ENCODE measurements around the gene CSKMT. TPM values are rescaled to one million over a fixed set of nuclear protein-coding genes. Genes with fewer than 3 reads are reported as not detected.
"Not testable (repeated sequence)": the region's sequence is repeated elsewhere in the genome, so short reads cannot be mapped to it uniquely, and the experiment has no call there.

The CSKMT gene
- total RNA-seq, 1 donor from 2014 or later = 21.3 TPM

DNA sequence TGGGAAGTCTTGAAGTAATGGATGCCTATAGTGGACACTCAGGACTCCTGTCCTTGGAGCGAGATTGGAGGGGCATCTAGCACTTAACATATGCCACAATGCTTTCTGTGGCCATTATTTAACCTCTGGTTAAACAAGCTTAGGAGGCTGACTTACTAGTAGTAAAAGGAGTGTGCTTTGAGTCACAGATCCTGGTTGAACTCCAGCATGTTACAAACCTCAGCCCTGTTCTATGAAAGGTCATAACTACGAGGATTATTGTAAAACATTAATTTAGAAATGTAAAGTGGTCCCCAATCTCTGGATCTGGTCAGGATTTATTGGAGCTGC is 8.0 kb downstream of the CSKMT start:
- Histone ChIP-seq H3K4me3 (ENCODE audit: low read depth, low read length) (no peak overlapping the region), H3K36me3 (ENCODE audit: control insufficient read depth, insufficient read depth, low read length) (peaks cover 5% of the 10 kb centered on the region), H3K27me3 (ENCODE audit: control insufficient read depth, insufficient read depth, low read length) (no peaks in the 10 kb centered on the region)
- DNase-seq (ENCODE audit: low read depth) (no peak), FAIRE-seq (no peak)
- TF ChIP-seq, protein P1, sequence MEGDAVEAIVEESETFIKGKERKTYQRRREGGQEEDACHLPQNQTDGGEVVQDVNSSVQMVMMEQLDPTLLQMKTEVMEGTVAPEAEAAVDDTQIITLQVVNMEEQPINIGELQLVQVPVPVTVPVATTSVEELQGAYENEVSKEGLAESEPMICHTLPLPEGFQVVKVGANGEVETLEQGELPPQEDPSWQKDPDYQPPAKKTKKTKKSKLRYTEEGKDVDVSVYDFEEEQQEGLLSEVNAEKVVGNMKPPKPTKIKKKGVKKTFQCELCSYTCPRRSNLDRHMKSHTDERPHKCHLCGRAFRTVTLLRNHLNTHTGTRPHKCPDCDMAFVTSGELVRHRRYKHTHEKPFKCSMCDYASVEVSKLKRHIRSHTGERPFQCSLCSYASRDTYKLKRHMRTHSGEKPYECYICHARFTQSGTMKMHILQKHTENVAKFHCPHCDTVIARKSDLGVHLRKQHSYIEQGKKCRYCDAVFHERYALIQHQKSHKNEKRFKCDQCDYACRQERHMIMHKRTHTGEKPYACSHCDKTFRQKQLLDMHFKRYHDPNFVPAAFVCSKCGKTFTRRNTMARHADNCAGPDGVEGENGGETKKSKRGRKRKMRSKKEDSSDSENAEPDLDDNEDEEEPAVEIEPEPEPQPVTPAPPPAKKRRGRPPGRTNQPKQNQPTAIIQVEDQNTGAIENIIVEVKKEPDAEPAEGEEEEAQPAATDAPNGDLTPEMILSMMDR (IDR thresholded peaks at IDR 0.05; ENCODE audit: insufficient read depth, low read length, severe bottlenecking) = no peak

DNA sequence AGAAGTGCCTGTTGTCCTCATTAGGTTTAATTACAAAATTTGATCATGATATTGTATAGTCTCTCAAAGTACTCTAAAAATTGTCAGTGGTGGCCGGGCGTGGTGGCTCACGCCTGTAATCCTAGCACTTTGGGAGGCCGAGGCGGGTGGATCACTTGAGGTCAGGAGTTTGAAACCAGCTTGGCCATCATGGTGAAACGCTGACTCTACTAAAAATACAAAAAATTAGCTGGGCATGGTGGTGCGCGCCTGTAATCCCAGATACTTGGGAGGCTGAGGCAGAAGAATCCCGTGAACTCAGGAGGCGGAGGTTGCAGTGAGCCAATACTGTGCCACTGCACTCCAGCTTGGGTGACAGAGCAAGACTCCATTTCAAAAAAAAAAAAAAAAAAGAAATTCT is 10.3 kb downstream of the CSKMT start:
- DNase-seq (ENCODE audit: low read depth); H3K4me3 ChIP-seq (ENCODE audit: low read depth, low read length); H3K27me3 ChIP-seq (ENCODE audit: control insufficient read depth, insufficient read depth, low read length); H3K36me3 ChIP-seq (ENCODE audit: control insufficient read depth, insufficient read depth, low read length); FAIRE-seq: not testable (repeated sequence)

DNA sequence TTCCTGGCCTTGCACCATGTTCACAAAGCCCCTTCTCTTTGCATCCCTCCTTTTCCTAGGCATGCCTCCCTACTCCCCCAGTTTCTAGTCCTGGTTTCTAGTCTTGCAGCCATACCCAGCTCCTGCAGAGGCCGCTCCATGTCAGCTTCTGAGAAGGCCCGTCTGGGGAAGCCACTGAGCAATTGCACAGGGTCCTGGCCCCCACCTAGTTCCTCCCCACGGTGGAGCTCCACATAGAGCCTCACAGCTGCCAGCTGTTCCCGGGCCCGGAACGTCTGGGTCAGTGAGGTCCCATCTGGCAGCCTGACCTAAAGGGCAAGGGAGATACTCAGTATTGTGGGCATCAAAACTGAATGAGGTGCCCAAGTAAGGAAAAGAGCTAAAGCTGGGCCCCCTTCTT is 11.6 kb downstream of the CSKMT start:
- FAIRE-seq (no peak), DNase-seq (ENCODE audit: low read depth) (no peak)
- H3K27me3 ChIP-seq (ENCODE audit: control insufficient read depth, insufficient read depth, low read length) = no peaks in the 10 kb centered on the region
- H3K4me3 ChIP-seq (ENCODE audit: low read depth, low read length) = no peak overlapping the region
- TF ChIP-seq, protein P1 (IDR thresholded peaks at IDR 0.05; ENCODE audit: insufficient read depth, low read length, severe bottlenecking) = no peak
- H3K36me3 ChIP-seq (ENCODE audit: control insufficient read depth, insufficient read depth, low read length) = peaks cover 5% of the 10 kb centered on the region

DNA sequence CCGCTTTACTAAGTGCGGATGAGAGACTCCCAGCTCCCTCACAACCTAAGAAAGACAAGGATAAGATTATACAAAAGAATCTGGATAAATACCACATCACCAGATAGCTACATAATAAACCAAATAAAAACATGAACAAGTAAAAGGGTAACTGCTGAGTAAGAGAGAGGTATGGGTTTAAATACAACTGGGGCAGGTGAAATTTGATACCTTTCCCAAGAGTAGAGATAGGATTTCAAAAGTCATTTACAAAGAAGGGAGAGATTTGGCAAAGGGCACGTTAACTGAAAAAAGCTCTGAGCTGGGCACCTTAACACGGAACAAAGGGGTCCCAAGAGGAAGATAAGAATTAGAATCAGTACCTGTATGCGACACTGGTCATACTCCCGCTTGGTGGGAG is 12.0 kb downstream of the CSKMT start:
- H3K27me3 ChIP-seq (ENCODE audit: control insufficient read depth, insufficient read depth, low read length) = no peaks in the 10 kb centered on the region
- no peak for DNase-seq (ENCODE audit: low read depth)
- TF ChIP-seq, protein P1 (IDR thresholded peaks at IDR 0.05; ENCODE audit: insufficient read depth, low read length, severe bottlenecking) = no peak
- no peak overlapping the region for H3K4me3 ChIP-seq (ENCODE audit: low read depth, low read length)
- H3K36me3 ChIP-seq (ENCODE audit: control insufficient read depth, insufficient read depth, low read length) = peaks cover 5% of the 10 kb centered on the region
- FAIRE-seq = no peak

DNA sequence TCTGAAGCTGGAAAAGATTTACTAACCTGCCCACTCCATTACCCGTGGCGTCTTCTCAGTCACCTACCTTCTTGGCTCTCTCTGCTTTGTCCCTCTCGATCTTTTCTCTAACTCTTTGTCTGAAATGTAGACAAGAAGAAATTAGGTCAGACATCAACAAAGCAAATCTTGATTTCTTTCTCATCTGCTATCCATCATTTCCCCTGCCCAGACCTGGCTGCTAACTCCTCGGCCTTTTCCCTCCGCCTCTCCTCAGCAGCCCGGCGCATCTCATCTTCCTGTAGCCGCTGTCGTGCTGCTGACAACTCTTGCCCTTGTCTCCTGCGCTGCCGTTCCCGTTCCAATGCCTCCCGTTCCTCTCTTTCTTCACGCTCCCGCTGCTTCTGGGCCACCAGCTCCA is 12.6 kb downstream of the CSKMT start:
- Histone ChIP-seq H3K4me3 (ENCODE audit: low read depth, low read length) (no peak overlapping the region), H3K27me3 (ENCODE audit: control insufficient read depth, insufficient read depth, low read length) (no peaks in the 10 kb centered on the region), H3K36me3 (ENCODE audit: control insufficient read depth, insufficient read depth, low read length) (peaks cover 5% of the 10 kb centered on the region)
- DNase-seq (ENCODE audit: low read depth) (no peak), FAIRE-seq (no peak)
- TF ChIP-seq, protein P1 (IDR thresholded peaks at IDR 0.05; ENCODE audit: insufficient read depth, low read length, severe bottlenecking) = no peak

DNA sequence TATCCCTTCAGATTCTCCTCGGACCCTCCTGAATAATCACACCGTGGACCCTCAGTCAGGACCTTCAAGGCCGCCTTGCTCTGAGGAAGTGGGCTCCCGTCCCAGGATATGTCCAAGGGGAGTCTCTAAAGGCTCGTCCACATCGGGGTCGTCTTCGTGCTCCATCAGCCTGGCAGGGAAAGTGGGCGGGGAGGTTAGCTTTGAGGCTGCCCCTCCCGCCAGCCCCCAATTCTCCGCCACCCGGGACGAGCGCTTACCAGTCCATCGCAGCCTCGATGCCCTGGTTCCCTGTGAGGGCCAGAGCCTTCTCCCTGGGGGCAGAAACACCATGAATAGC is 13.3 kb downstream of the CSKMT start:
- Histone ChIP-seq H3K36me3 (ENCODE audit: control insufficient read depth, insufficient read depth, low read length) (peaks cover 5% of the 10 kb centered on the region), H3K4me3 (ENCODE audit: low read depth, low read length) (peak overlapping the region; percentile 98), H3K27me3 (ENCODE audit: control insufficient read depth, insufficient read depth, low read length) (no peaks in the 10 kb centered on the region)
- DNase-seq (ENCODE audit: low read depth) = no peak
- no peak for FAIRE-seq
- TF ChIP-seq, protein P1 (IDR thresholded peaks at IDR 0.05; ENCODE audit: insufficient read depth, low read length, severe bottlenecking) = no peak

All from bronchial epithelial cell (primary cell).